Measurements from ENCODE around the gene VPS72. TPM values are rescaled to one million over a fixed set of nuclear protein-coding genes. Genes with fewer than 3 reads are reported as not detected.
"Not testable (repeated sequence)": the region's sequence is repeated elsewhere in the genome, so short reads cannot be mapped to it uniquely, and the experiment has no call there.

The VPS72 gene
- total RNA-seq, 1 experiment from 2014 or later, result 105 TPM

DNA sequence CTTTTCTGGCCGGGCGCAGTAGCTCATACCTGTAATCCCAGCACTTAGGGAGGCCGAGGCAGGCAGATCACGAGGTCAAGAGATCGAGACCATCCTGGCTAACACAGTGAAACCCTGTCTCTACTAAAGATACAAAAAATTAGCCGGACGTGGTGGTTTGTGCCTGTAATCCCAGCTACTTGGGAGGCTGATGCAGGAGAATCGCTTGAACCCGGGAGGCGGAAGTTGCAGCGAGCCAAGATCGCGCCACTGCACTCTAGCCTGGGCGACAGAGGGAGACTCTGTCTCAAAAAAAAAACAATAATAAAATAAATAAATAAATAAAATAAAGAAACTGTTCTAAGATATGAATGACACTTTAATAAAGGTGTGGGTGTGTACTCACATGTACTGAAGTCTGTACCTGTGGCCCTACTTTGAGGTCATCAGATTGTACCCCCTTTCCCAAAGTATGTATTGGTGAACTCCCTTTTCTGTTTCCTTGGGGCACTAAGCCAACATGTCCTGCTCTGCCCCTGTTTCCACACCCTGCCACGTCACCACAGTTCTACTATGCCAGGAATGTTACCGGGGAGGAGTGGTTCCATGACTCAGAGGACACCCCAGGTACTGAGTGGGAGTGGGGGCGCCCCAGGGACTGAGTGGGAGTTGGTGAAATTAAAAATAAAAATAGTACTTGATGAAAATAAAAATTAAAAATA is 5.0 kb upstream of the VPS72 start:
- not testable (repeated sequence) for H3K9me3 ChIP-seq, H3K27me3 ChIP-seq, H3K4me3 ChIP-seq
- peak; percentile 85 for DNase-seq
- H3K36me3 ChIP-seq, result peaks cover 11% of the 10 kb centered on the region

DNA sequence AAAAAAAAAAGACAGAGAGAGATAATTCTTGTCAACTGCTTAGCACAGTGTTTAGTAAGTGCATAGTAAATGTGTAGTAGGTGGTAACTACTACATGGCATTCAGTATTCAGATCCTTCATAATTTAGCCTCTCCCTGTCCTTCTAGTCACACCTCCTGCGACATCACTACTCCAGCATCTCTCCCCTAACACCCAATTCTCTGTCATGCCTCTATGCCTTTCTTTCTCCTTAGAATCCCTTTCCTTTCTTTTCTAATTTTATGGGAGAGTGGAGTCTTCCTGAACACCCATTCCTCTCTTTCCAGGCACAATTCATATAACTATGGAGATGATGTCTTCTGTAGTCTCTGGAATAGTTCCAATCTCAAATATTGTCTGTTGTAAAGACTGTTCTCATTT is 3.9 kb upstream of the VPS72 start:
- H3K36me3 ChIP-seq, result peaks cover 7% of the 10 kb centered on the region
- DNase-seq, result no peak
- no peaks in the 10 kb centered on the region for H3K9me3 ChIP-seq
- no peaks in the 10 kb centered on the region for H3K27me3 ChIP-seq
- no peak overlapping the region for H3K4me3 ChIP-seq

GRCh38 chr1:151193304-151193703 is 3.3 kb upstream of the VPS72 start:
- no peak overlapping the region for H3K4me3 ChIP-seq
- H3K27me3 ChIP-seq, result no peaks in the 10 kb centered on the region
- H3K36me3 ChIP-seq, result peaks cover 4% of the 10 kb centered on the region; the same call in 1 of the 2 replicates
- no peak for DNase-seq
- H3K9me3 ChIP-seq, result no peaks in the 10 kb centered on the region

DNA sequence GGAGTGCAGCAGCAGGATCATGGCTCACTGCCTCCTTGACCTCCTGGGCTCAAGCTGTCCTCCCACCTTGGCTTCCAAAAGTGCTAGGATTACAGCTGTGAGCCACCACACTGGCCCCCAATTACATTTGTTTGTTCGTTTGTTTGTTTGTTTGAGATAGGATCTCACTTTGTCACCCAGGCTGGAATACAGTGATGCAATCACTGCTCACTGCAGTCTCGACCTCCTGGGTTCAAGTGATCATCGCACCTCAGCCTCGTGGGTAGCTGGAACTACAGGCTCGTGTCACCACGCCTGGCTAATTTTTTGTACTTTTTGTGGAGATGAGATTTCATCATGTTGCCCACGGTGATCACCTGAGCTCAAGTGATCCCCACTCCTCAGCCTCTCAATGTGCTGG is 2.0 kb upstream of the VPS72 start:
- no peaks in the 10 kb centered on the region for H3K27me3 ChIP-seq
- DNase-seq, result no peak

DNA sequence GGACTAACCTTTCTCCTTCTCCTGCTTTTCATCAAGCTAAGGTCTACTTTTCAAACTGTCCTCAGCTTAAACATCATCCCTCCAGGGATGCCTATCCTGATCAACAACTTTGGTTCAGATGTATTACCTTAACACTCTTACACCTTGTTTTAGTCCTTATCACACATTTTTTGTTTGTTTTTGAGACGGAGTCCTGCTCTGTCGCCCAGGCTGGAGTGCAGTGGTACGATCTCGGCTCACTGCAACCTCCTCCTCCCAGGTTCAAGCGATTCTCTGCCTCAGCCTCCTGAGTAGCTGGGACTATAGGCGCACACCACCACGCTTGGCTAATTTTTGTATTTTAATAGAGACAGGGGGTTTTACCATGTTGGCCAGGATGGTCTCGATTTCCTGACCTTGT is 1.3 kb downstream of the VPS72 start:
- not testable (repeated sequence) for H3K27me3 ChIP-seq, H3K9me3 ChIP-seq, DNase-seq
- Histone ChIP-seq H3K4me3 (peak overlapping the region; percentile 100), H3K36me3 (peaks cover 28% of the 10 kb centered on the region)

More for the DNA sequence above, 2.0 kb upstream of the VPS72 start:
- Histone ChIP-seq H3K36me3 (peaks cover 4% of the 10 kb centered on the region; the same call in 1 of the 2 replicates), H3K4me3 (no peak overlapping the region), H3K9me3 (no peaks in the 10 kb centered on the region)

DNA sequence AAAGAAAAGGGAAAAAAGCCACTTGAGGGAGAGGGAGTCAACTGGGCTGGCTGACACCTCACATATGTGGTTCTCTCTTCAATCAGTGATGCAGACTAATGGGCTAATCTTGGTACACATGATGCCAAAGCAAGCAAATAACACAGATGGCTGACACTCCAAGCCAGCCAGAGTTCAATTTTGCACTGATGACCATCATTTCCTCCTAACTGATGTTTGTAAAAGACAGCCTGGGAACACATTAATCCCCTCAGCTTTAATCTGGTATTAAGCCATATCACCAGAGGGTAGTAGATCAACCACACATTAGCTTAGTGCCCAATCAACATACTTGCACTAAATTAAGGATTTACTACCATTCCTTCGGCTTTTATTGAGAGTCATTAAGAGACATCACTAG is 2.8 kb downstream of the VPS72 start:
- DNase-seq, result no peak
- Histone ChIP-seq H3K36me3 (peaks cover 39% of the 10 kb centered on the region), H3K27me3 (no peaks in the 10 kb centered on the region), H3K9me3 (no peaks in the 10 kb centered on the region), H3K4me3 (no peak overlapping the region)

DNA sequence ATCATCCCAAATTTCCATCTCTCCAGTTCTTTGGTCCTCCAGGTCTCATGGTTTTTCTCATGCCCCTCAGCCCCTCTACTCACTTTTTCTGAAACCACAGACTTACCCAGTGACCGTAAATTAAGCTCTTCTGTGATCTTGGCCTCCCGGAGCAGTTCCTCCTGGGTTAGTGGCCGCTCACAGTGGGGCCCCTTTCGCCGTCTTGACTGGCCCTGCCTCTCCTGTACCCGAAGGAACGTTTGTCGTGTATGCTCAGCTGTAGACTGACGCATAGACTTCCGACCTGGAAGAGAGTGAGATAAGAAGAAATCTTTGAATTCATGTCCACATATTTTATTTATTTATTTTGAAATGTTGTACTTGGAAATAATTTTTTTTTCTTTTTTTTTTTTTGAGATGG is 5.8 kb downstream of the VPS72 start:
- Histone ChIP-seq H3K27me3 (no peaks in the 10 kb centered on the region), H3K9me3 (no peaks in the 10 kb centered on the region), H3K4me3 (no peak overlapping the region), H3K36me3 (peaks cover 55% of the 10 kb centered on the region)
- no peak for DNase-seq

DNA sequence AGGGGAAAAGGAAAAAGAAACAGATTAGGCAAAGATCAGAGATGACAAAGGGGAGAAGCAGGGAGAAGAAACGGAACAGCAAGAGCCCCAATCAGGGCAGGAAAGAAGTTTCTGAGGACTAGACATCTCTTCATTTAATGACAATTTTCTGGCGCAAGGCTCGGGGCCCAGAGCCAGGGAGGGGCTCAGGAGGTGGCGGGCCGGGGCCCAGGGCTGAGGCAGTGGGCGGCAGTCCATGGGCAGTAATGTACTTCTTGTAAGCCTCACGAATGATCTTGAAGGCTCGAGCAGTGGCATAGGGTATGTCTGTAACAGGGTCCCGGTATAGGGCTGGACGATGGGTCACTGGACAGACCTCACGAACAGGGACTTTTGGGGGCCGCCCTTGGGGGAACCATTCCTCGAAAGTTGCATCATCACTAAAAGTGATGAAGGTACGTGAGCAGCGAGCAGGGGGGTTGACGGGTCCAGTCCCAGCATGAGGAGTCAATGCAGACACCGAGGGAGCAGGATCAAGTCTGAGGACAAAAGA is 13.4 kb downstream of the VPS72 start:
- DNase-seq, result no peak
- H3K9me3 ChIP-seq, result no peaks in the 10 kb centered on the region
- H3K4me3 ChIP-seq, result no peak overlapping the region
- H3K36me3 ChIP-seq, result peaks cover 32% of the 10 kb centered on the region
- no peaks in the 10 kb centered on the region for H3K27me3 ChIP-seq

DNA sequence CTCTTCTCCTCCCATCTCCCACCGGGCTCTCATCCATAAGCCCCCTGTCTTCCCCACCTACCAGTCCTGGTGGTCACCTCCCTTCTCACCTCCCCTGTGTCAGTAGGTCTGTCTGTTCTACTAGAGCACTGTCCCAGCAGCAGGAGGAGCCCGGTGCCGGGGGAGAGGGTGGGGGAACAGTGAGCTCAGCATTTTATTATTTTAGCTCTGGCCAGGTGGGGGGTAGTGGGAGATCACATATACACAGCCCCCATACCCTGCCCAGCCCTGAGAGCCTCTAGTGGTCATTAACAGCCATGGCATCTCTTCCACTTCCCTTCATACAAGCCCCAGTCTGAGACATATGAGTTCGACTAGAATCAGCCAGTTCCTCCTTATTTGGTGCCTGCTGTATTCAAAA is 14.1 kb downstream of the VPS72 start, which contains the start of gene TMOD4:
Gene TMOD4, minus strand, starts transcription at position 119 of the 400 bp plus-strand sequence. CDS start 1,106 bp downstream, outside the sequence.
- Histone ChIP-seq H3K36me3 (peaks cover 26% of the 10 kb centered on the region), H3K4me3 (no peak within 1 kb of the TSS), H3K27me3 (no peaks in the 10 kb centered on the region), H3K9me3 (no peaks in the 10 kb centered on the region)
- DNase-seq, result no peak

GRCh38 chr1:151175041-151175741 is 14.8 kb downstream of the VPS72 start:
- no peak for DNase-seq
- Histone ChIP-seq H3K4me3 (no peak overlapping the region), H3K27me3 (no peaks in the 10 kb centered on the region), H3K9me3 (no peaks in the 10 kb centered on the region), H3K36me3 (peaks cover 25% of the 10 kb centered on the region)

DNA sequence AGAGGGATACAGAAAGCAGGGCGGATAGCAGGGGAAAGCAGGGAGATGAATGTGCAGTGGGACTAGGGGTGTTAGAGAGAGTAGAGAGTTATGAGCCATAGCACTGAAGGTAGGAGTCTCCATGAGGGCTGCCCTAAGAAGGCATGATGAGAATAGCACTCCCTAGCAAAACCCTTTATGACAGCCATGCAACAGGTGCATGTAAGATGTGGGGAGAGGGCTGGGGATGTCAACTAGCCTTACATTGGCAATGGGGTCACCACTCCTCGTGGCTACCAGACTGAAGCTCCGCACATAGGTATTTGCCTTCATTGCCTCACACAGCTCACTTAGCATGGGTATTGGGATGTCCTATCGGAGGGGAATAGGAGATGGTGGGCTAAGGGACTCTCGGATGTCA is 18.8 kb downstream of the VPS72 start:
- Histone ChIP-seq H3K4me3 (no peak overlapping the region), H3K9me3 (no peaks in the 10 kb centered on the region), H3K36me3 (peaks cover 30% of the 10 kb centered on the region), H3K27me3 (no peaks in the 10 kb centered on the region)
- DNase-seq, result no peak

GRCh38 chr1:151167116-151167515 is 22.9 kb downstream of the VPS72 start:
- Histone ChIP-seq H3K9me3 (no peaks in the 10 kb centered on the region), H3K27me3 (no peaks in the 10 kb centered on the region)

GRCh38 chr1:151166505-151166956 is 23.5 kb downstream of the VPS72 start:
- DNase-seq, result peak; percentile 26
- H3K27me3 ChIP-seq, result no peaks in the 10 kb centered on the region
- H3K36me3 ChIP-seq, result peaks cover 43% of the 10 kb centered on the region
- no peaks in the 10 kb centered on the region for H3K9me3 ChIP-seq
- peak overlapping the region; percentile 96 for H3K4me3 ChIP-seq

More at GRCh38 chr1:151167116-151167515, 22.9 kb downstream of the VPS72 start:
- H3K36me3 ChIP-seq, result peaks cover 37% of the 10 kb centered on the region
- H3K4me3 ChIP-seq, result peak overlapping the region; percentile 96
- no peak for DNase-seq

DNA sequence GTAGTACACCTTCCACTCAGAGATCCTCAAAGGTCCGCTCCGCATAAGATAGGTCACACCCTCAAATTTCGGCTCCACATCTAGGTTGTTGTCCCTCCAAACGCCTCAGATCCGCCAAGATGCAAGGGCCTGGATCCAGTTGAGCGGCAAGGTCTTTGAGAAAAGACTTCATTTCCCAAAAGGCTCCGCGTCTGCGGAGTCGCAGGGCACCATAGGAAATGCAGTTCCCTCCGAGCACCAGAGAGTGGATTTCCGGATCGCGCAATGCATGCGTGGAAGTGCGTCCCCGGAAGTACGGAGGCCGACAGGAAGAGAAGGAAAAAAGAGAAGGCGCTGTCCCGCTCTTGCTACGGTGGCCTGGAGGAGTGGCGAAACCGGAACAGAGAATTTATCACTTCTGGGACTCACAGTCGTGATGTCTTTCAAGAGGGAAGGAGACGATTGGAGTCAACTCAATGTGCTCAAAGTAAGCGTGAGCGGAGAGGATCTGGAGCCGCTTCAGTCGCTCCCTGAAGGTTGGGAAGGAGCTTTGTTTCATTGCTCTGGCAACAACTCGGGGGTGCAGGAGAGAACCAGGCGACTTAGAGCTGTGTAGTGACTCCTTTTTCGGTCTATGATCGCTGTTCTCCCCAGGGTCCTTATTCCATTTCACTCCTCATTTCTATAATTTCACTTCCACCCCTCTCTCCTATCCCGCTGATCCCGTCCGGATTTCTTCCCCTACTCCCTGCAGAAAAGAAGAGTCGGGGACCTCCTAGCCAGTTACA is 24.1 kb downstream of the VPS72 start, which contains the start of the genes LYSMD1 and SCNM1:
Gene LYSMD1, minus strand, starts transcription at position 165 of the 767 bp plus-strand sequence. CDS start 644 bp downstream, outside the sequence.
Gene SCNM1, plus strand, starts transcription at position 407 of the 767 bp plus-strand sequence. Its CDS starts 9 bp downstream, at position 416.
- Histone ChIP-seq H3K27me3 (no peaks in the 10 kb centered on the region), H3K4me3 (peak within 1 kb of the TSS; percentile 96), H3K36me3 (peaks cover 46% of the 10 kb centered on the region), H3K9me3 (no peaks in the 10 kb centered on the region)
- DNase-seq, result peak; percentile 99

- Histone ChIP-seq H3K4me3 (peak overlapping the region; percentile 96), H3K36me3 (peaks cover 50% of the 10 kb centered on the region)
- peak; percentile 48 for DNase-seq
Measured at GRCh38 chr1:151165281-151165737, 24.7 kb downstream of the VPS72 start.

GRCh38 chr1:151164732-151165280 is 25.2 kb downstream of the VPS72 start:
- Histone ChIP-seq H3K4me3 (peak overlapping the region; percentile 96), H3K27me3 (no peaks in the 10 kb centered on the region), H3K9me3 (no peaks in the 10 kb centered on the region), H3K36me3 (peaks cover 51% of the 10 kb centered on the region)
- no peak for DNase-seq

More at GRCh38 chr1:151165281-151165737, 24.7 kb downstream of the VPS72 start:
- no peaks in the 10 kb centered on the region for H3K9me3 ChIP-seq
- H3K27me3 ChIP-seq, result no peaks in the 10 kb centered on the region
